Measurements from ENCODE around the gene BCCIP. TPM values are rescaled to one million over a fixed set of nuclear protein-coding genes. Genes with fewer than 3 reads are reported as not detected.

The BCCIP gene
- total RNA-seq, 1 donor from 2014 or later: 31.7 TPM

Other genes with a start within 250 kb of the BCCIP start
- gene TEX36, start 140.4 kb upstream of the BCCIP start, total RNA-seq: not detected in 2 replicates
- gene EDRF1, start 103.8 kb upstream of the BCCIP start, total RNA-seq: 9.4 and 15.1 TPM in 2 replicates
- 0.22 and 3.2 TPM in 2 replicates for gene MMP21, start 47.7 kb upstream of the BCCIP start, total RNA-seq
- 48.4 and 56.2 TPM in 2 replicates for gene UROS, start 288 bp upstream of the BCCIP start, total RNA-seq
- 32.9 and 43.8 TPM in 2 replicates for gene DHX32, start 57.7 kb downstream of the BCCIP start, total RNA-seq
- 0.60 and 0.87 TPM in 2 replicates for gene FANK1, start 73.0 kb downstream of the BCCIP start, total RNA-seq